Fibroblast of skin of back (primary cell): ENCODE data around the gene ATAD1. TPM values are rescaled to one million over a fixed set of nuclear protein-coding genes. Genes with fewer than 3 reads are reported as not detected.
"Not testable (repeated sequence)": the region's sequence is repeated elsewhere in the genome, so short reads cannot be mapped to it uniquely, and the experiment has no call there.

ENCODE experiments used
- DNase-seq: peaks from one replicate; pipeline ENCODE4 v3.0.0-alpha.2; 2013
- polyA plus RNA-seq, 2 experiments: library from polyadenylated mRNA; unstranded; fragments of 120-200 nt; gene quantifications; one replicate each; pipeline ENCODE4 v1.2.1, GENCODE V29; 2013; ENCODE audit not compliant: insufficient read length in 2 of 2

ATAD1 gene, protein sequence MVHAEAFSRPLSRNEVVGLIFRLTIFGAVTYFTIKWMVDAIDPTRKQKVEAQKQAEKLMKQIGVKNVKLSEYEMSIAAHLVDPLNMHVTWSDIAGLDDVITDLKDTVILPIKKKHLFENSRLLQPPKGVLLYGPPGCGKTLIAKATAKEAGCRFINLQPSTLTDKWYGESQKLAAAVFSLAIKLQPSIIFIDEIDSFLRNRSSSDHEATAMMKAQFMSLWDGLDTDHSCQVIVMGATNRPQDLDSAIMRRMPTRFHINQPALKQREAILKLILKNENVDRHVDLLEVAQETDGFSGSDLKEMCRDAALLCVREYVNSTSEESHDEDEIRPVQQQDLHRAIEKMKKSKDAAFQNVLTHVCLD
- 27.8 TPM for polyA plus RNA-seq (2013, experiment 1 of 2; ENCODE audit: insufficient read length)
- polyA plus RNA-seq (2013, experiment 2 of 2; ENCODE audit: insufficient read length): 30.8 TPM

DNA sequence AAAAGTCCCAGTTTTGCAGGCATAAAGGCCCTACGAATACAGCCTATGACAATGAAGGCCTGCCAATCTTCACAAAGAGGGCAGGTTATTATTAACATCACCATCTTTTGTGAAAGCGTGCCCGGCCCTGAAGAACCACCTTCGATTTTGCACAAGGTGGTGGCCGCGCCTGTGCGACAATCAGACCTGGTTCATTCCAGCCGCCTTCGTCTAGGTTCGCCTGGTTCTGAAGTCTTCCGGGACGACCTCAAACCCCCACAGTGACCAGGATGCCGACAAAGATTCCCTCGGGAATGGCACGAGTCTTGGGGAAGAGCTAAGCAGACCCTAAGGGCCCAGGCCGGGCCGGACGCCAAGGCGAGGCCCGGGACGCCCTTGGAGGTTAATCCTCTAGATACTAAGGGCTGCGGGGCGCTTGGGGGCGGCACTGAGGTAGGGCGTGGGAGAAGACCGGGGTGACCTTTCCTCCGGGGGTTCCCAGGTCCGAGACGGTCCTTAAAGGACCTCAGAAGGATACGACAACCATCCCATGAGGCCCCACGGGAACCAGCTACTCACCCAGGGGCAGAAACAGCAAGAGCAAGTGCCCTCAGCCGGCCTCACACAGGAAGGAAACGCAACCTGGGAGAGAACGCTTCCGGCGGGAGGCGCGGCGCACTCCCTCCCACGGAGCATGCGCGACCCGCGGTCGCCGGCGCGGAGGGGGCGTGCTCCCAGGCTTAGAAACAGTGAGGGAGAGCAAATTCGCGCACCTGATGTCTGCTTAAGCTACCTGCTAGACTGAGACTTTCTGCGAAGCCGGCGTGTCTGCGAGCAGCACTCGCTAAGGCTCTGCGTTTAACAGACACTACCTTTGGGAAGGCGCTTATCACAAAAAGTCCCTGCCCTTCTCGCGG, at the start of gene ATAD1:
Gene ATAD1 (minus strand): TSS at position 618 of the 896 bp plus-strand sequence. CDS start 3,627 bp downstream, outside the sequence.
- DNase-seq: peak; percentile 85

DNA sequence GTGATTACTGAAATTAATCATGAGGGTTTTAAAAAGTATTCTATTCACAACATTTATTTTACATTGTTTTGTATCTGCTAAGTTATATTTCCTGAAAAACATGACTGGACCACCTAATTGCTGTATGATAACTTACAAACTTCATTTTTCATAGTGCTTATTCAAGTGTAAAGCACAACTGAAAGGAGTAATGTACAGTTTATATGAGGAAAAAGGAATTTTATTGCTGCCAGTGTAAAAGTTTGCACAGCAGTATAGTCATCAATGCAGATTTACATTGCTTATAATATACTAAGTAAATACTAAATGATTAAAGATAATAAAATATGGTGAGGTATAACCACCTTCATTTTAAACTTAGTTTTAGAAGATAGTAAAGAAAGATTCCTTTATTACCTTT, 49.4 kb upstream of the ATAD1 start:
- DNase-seq: no peak

DNA sequence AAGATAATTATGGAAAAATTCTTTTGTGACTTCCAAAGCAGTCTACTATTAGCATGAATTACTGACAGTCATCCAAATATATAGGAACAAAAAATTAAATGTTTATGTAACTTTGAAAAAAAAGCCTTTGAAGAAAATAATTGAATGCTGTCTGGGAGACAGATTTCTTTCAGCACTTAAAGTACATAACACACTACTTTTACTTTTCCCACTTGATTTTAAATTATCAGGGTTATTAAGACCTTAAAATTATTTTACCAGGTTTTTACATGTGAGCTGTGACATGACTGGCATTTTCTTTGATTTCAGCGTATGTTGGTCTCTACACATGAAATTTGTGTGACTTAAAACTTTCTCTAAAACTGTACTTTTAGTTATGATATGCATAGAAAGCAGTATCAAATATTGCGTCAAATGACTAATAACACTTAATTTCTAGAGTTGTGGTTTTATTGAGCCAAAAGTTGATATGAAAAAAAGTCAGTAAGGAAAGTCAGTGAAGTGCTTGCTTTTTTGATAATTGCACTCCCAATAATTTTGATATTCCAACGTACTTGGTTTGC, 48.5 kb upstream of the ATAD1 start:
- no peak for DNase-seq

DNA sequence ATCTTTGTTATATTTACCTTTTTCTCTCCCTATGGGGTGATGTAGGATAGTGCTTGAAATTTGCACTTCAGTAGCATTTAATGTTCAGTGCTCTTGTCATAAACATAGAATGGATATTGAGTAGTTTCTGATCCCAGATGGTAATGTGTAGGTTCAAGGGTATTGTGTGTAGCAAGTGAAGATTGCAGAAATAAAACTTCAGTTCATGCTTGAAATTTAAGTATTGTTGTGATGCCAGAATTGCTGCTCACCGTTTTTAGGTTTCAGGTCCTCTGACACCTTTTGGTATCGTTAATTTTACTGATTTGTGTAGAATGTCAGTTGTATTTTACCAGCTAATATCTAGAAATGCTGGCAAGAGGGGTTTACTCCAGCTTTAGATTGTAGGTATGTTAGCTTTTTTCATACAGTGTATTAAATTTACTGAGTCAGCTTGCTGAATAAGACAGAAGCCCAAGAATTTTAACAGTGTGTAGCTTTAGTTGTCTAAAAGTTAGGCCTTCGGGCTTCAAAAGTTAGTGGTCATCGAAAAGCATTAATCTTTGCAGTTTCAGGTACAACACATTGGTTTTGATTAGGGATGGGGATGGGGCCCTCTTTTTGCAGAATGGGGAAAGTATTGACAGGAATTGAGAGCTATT, 47.3 kb upstream of the ATAD1 start:
- DNase-seq: no peak

DNA sequence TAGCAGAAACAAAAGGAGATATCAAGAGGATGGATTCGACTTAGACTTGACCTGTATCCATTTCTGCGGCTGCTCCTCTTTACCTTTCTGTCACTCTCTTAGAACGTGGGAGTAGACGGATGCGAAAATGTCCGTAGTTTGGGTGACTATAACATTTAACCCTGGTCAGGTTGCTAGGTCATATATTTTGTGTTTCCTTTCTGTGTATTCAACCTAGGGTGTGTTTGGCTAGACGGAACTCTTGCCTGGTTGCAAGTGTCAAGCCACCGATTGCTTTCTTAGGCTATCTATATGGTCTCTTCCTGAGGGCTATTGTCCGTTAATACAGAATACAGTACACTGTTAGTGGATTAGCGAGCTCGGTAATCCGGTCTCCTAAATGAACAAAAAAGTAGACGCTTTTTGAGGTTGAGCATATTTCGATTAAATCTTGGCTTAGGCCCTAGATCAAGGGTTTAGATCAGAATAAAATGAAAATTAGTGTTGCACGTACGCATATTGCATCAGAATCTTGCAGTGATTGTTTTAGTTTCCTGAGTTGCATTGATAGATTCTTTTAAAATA, 46.6 kb upstream of the ATAD1 start:
- peak; percentile 31 for DNase-seq

DNA sequence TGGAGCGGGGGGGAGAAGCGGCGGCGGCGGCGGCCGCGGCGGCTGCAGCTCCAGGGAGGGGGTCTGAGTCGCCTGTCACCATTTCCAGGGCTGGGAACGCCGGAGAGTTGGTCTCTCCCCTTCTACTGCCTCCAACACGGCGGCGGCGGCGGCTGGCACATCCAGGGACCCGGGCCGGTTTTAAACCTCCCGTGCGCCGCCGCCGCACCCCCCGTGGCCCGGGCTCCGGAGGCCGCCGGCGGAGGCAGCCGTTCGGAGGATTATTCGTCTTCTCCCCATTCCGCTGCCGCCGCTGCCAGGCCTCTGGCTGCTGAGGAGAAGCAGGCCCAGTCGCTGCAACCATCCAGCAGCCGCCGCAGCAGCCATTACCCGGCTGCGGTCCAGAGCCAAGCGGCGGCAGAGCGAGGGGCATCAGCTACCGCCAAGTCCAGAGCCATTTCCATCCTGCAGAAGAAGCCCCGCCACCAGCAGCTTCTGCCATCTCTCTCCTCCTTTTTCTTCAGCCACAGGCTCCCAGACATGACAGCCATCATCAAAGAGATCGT, 46.0 kb upstream of the ATAD1 start:
- peak; percentile 39 for DNase-seq

DNA sequence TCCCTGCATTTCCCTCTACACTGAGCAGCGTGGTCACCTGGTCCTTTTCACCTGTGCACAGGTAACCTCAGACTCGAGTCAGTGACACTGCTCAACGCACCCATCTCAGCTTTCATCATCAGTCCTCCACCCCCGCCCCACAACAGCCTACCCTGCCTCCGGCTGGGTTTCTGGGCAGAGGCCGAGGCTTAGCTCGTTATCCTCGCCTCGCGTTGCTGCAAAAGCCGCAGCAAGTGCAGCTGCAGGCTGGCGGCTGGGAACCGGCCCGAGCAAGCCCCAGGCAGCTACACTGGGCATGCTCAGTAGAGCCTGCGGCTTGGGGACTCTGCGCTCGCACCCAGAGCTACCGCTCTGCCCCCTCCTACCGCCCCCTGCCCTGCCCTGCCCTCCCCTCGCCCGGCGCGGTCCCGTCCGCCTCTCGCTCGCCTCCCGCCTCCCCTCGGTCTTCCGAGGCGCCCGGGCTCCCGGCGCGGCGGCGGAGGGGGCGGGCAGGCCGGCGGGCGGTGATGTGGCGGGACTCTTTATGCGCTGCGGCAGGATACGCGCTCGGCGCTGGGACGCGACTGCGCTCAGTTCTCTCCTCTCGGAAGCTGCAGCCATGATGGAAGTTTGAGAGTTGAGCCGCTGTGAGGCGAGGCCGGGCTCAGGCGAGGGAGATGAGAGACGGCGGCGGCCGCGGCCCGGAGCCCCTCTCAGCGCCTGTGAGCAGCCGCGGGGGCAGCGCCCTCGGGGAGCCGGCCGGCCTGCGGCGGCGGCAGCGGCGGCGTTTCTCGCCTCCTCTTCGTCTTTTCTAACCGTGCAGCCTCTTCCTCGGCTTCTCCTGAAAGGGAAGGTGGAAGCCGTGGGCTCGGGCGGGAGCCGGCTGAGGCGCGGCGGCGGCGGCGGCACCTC, 45.3 kb upstream of the ATAD1 start, which contains the start of the genes KLLN and PTEN:
Gene KLLN (minus strand): TSS at position 481 of the 891 bp plus-strand sequence. CDS start 1,046 bp downstream, outside the sequence.
Gene PTEN (plus strand): TSS at position 573 of the 891 bp plus-strand sequence. CDS start 845 bp downstream, outside the sequence.
- peak; percentile 92 for DNase-seq

DNA sequence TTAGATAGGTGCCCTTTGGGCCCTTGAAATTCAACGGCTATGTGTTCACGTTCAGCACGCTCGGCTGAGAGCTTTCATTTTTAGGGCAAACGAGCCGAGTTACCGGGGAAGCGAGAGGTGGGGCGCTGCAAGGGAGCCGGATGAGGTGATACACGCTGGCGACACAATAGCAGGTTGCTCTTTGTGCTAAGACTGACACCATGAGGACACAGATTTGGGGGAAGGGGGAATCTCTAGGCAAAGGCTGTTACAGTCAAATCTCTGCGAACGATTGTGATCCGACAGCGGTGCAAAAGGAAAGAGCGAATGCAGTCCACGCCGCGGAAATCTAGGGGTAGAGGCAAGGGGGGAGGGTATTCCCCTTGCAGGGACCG, 44.6 kb upstream of the ATAD1 start:
- no peak for DNase-seq

DNA sequence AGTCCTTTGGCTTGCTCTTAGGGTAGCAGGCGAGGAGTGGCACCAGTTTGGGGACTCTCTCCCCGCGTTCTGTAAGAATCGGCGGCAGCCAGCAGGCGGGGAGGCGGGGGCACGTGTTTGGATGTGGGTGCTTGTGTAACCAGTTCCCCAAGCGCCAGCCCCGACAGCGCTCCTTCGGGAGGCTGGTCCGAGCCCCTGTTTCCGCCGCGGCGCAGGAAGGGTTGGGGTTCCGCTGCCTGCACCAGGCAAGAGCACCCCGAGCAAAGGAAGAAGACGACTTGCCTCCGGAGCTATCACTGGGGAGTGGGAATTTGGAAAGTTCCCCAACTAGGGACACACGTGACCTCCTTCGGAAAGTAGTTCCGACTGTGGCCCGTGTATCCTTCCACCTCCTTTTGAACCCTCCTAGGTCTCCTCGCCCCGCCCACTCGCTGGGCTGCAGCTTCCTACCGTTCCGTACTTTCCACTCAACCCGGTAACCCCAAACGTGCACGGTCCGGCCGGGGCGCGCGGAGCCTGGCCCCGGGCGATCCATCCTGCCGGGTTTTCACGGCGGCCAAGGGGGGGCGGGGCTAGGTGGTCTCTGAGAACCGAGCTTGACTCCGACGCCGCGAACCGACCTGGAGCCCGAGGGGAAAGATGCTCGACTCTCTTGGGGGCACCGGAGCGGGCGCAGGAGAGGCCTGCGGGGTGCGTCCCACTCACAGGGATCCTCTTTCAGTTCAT, 44.1 kb upstream of the ATAD1 start:
- DNase-seq: peak; percentile 97

DNA sequence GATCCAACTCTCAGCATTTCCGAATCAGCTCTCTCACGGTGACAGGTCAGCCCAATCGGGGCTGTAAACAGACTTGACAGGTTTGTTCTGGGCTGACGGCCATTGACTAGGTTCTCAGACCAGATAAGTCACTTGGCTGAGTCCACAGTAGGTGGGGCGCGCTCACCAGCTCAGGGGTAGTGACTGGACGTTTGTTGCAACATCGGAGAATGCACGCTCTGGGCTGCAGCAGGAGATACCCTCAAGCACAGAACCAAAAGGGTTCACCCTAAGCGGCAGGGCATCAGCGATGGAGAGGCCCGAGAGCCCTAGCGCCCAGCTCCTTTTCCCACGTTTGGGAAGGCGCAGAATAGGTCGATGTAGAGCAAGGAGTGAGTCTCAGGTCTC, 43.5 kb upstream of the ATAD1 start:
- DNase-seq: peak; percentile 62

DNA sequence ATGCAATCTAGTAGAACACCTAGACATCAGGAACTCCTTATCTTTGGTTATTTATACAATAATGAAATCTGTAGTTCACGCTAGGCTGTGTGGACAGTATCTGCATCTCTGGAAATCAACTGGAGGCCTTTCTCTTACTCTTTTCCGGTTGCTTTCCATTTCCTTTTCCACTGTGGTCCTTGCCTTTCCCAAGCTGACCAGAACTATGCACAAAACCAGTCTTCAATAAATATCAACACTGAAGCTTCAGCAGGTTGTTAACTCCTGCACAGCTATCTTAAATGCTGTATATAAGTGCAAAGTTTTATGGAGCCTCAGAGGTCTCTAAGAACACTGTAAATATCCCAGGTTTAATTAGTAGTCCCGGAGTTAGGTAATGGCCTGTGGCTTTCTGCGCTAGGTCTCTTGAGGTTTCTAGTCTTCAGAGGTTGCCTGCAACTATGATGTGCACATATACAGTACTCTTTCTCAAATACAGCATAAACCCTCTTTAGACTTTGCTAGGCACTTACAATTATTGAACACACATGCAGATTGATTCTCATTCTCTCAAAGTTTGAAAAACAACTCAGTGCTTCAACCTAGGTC, 42.9 kb upstream of the ATAD1 start:
- no peak for DNase-seq

DNA sequence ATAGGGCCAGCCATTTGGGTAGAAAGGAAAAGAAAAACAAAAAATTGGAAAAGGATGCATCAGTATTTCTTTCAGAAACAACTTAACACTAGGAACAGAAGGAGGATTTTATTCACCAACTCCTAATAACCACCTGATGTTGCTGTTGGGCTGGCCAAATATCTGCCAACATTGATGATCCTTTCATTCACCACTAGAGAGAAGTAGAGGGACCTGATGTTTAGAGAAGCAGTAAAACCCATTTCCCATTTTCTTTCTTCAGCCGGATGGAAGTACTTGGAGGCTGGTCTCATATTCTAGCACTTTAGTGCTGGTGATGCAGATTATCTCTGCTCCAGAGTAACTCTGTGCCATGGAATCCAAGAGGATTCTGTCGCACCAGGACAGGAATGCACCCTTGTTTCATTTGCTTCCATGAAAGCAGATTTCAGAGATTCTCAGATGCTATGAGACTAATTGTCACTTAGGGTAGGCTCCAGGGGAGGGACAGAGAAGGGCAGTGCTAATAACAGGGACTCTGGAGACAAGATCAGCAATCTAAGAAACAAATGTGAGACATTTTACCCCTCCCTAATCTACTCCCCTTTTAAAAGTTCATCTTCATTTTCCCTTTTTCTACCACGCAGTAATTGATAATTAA, 42.2 kb upstream of the ATAD1 start:
- DNase-seq: peak; percentile 76

DNA sequence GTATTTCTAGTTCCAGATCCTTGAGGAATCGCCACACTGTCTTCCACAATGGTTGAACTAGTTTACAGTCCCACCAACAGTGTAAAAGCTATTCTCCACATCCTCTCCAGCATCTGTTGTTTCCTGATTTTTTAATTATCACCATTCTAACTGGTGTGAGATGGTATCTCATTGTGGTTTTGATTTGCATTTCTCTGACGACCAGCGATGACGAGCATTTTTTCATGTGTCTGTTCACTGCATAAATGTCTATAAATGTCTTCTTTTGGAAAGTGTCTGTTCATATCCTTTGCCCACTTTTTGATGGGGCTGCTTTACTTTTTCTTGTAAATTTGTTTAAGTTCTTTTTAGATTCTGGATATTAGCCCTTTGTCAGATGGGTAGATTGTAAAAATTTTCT, 37.6 kb upstream of the ATAD1 start:
- DNase-seq: not testable (repeated sequence)

DNA sequence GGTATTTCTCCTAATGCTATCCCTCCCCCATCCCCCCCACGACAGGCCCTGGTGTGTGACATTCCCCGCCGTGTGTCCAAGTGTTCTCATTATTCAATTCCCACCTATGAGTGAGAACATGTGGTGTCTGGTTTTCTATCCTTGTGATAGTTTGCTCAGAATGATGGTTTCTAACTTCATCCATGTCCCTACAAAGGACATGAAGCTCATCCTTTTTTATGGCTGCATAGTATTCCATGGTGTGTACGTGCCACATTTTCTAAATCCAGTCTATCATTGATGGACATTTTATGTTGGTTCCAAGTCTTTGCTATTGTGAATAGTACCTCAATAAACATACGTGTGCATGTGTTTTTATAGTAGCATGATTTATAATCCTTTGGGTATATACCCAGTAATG, 37.2 kb upstream of the ATAD1 start:
- not testable (repeated sequence) for DNase-seq

DNA sequence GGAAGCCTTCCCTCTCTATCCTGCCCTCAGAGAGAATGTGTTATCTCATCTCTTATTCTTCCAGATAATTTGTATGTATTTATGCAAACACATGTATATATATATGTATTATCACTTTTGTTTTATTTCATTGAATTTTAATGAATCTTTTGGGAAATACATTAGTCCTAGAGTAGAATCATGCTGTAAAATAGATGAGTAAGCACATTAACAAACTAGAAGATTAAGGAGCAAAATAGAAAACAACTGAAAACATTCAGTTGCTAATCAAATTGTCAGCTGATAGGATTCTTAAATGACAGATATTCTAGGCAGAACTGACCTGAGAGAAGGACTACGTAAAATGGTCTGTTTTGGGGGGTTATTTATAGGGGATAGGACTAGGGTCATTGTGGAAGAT, 34.1 kb upstream of the ATAD1 start:
- DNase-seq: no peak

DNA sequence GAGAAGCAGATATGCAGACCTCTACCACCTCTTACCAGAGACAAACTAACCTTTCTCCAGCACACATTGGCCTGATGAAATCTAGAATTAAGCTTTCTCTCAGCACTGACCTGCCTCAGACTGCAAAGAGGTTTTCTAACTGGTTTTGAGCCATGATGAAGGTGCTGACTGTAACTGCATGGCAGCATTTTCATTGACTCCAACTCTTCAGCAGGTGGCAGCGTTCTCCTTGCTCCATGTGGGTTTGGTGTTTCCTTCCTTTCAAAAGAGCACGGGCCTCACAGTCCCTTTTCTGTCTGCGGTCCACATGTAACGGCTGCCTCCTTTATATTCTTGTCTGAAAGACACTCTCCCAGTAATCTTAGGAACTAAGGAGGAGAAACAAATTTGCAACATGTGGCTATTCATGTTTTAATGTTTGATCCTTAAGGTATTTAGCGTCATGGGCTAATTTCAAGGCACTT, 32.7 kb upstream of the ATAD1 start:
- DNase-seq: peak; percentile 67

DNA sequence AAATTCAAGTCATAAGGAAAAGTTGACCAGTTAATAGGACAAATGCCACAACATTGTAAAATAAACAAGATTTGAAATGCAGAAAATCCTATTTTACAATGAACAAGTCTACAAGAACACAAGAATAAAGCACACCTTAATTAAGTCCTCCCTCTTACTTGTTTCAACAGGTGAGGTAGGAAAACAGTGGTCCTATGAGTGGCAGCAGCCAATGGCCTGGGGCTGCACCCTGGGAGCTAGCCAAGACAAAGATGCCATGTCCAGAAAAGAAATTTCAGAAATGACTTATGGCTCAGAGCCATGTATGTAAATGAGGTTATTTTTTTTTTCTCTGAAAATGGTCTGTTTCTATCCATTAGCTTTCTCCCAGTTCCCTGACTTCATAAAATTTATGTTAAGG, 31.0 kb upstream of the ATAD1 start:
- no peak for DNase-seq

DNA sequence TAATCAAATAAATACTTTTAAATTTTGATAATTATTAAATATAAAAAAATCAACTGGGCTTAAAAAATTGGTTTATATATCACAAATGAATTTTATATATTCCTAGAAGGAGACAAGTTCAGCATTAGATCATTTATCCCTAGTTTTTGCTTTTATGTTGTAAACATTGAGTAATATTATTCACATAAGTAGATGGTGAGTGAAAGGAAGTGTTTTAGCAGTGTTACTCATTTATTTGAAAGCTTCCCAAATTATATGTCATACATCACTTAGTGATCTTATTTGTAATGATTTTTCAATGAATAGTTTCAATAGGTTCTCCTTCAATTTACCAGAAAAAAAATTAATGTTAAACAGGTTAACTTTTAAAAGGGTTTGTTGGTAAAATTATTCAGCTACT, 29.5 kb upstream of the ATAD1 start:
- DNase-seq: no peak

DNA sequence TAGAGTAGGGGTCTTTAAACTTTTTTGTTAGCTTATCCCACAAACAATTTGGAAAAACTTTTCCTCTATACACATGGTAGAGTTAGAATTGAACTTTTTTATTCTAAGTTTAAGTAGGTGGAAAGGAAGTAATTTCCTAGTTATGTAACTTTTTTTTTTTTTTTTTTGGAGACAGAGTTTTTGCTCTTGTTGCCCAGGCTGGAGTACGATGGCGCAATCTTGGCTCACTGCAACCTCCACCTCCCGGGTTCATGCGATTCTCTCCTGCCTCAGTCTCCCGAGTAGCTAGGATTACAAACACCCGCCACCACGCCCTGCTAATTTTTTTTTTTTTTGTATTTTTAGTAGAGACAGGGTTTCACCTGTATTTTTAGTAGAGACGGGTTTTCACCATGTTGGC, 28.7 kb upstream of the ATAD1 start:
- not testable (repeated sequence) for DNase-seq
